WERI-Rb-1 (cell line): ENCODE results near the gene ANAPC15.

ENCODE experiments used
- DNase-seq: peaks from one replicate; pipeline ENCODE4 v3.0.0-alpha.2; 2020
- H3K27ac ChIP-seq: fragments of 250-450 bp; sonication (Bioruptor Pico); 2 replicates; pipeline ENCODE4 v1.5.1; 2020; ENCODE audit warnings: mild to moderate bottlenecking, moderate library complexity
- H3K27me3 ChIP-seq: fragments of 250-450 bp; sonication (Bioruptor Pico); 2 replicates; pipeline ENCODE4 v1.5.1; 2021; ENCODE audit warnings: mild to moderate bottlenecking, low read depth, moderate library complexity; ENCODE audit not compliant: insufficient read depth, severe bottlenecking
- H3K36me3 ChIP-seq: fragments of 250-450 bp; sonication (Bioruptor Pico); 2 replicates; pipeline ENCODE4 v1.5.1; 2020; ENCODE audit warnings: mild to moderate bottlenecking, moderate library complexity
- H3K4me3 ChIP-seq: 2 replicates; pipeline ENCODE4 v1.5.1; 2011; ENCODE audit warnings: low read depth, mild to moderate bottlenecking, control low read depth, low read length
- H3K9me3 ChIP-seq: fragments of 250-450 bp; sonication (Bioruptor Pico); 2 replicates; pipeline ENCODE4 v1.5.1; 2021; ENCODE audit warnings: mild to moderate bottlenecking, moderate library complexity; ENCODE audit not compliant: severe bottlenecking
- TF ChIP-seq, protein P1 (sequence below): IDR thresholded peaks from 2 replicates; pipeline ENCODE4 v1.5.1; 2011; ENCODE audit warnings: low read depth, mild to moderate bottlenecking, control low read depth, inconsistent platforms, low read length

ANAPC15 gene

DNA sequence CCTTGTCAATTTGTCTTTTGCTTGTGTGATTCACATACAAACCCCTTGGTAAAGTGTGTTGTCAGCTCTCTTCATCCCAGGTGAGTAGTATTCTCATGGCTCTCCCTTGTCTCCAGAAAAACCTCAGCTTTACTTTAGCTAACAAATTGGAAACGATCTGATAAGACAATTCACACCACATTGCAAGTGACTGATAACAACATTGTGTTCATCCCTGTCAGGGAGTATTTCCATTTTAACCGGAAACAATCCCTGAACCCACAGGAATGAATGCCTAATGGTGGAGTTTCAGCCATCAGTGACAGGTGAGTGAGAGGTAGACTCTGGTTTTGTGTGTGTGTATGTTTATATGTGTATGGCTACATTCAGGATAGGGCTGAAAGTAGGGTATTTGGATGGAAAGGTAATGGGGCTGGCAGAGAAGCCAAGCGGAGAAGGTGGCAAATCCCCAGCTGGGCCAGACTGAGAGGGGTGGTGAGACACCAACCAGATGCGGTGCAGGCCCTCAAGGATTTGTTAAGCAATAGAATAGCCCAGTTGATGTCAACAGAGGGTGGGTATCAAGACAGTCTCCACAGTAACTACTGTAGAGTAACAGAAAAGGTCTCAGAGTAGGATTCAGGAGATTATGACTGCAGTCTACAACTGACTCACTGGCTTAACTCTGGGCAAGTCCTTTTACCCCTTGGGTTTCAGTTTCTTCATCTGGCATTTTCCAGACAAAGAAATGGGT is 24.3 kb downstream of the ANAPC15 start:
- peak overlapping the region; percentile 57 for H3K27ac ChIP-seq
- TF ChIP-seq, protein P1, sequence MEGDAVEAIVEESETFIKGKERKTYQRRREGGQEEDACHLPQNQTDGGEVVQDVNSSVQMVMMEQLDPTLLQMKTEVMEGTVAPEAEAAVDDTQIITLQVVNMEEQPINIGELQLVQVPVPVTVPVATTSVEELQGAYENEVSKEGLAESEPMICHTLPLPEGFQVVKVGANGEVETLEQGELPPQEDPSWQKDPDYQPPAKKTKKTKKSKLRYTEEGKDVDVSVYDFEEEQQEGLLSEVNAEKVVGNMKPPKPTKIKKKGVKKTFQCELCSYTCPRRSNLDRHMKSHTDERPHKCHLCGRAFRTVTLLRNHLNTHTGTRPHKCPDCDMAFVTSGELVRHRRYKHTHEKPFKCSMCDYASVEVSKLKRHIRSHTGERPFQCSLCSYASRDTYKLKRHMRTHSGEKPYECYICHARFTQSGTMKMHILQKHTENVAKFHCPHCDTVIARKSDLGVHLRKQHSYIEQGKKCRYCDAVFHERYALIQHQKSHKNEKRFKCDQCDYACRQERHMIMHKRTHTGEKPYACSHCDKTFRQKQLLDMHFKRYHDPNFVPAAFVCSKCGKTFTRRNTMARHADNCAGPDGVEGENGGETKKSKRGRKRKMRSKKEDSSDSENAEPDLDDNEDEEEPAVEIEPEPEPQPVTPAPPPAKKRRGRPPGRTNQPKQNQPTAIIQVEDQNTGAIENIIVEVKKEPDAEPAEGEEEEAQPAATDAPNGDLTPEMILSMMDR, result no peak
- no peak for DNase-seq
- no peaks in the 10 kb centered on the region for H3K27me3 ChIP-seq
- H3K9me3 ChIP-seq, result no peaks in the 10 kb centered on the region
- H3K4me3 ChIP-seq, result no peak overlapping the region
- H3K36me3 ChIP-seq, result peaks cover 4% of the 10 kb centered on the region; the same call in 1 of the 2 replicates

DNA sequence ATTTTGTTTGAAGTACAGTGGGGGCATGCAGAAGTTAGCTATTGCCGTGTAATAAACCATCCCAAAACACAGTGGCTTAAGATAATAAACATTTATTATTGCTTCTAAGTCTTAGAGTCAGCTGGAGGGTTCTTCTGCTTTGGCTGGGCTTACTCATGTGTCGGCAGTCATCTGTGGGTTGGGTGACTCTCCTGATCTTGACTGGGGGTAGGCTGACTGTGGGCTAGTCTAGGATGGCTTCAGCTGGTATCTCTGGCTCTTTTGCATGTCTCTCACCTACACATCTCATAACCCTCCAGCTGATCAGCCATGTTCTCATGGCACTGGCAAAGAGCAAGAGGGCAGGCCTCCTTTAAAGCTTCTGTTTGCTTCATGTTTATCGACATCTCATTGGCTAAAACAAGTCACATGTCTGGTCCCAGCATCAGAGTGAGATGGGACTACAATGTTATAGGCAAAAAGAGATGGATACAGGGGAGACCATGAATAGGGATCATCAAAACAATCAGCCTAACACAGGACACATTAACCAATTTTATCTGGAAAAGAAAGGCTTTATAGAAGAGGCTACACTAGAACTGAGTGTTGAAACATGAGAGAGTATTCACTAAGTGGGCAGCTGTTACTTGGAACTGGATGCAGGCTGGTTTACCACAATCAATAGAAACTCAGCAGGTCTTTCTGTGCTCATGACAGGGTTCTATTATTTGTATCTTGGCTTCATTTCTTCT is 26.7 kb downstream of the ANAPC15 start:
- TF ChIP-seq, protein P1, result no peak
- no peaks in the 10 kb centered on the region for H3K9me3 ChIP-seq
- H3K36me3 ChIP-seq, result peaks cover 4% of the 10 kb centered on the region; the same call in 1 of the 2 replicates
- no peak for DNase-seq
- H3K27ac ChIP-seq, result no peak overlapping the region
- H3K4me3 ChIP-seq, result no peak overlapping the region
- H3K27me3 ChIP-seq, result no peaks in the 10 kb centered on the region

DNA sequence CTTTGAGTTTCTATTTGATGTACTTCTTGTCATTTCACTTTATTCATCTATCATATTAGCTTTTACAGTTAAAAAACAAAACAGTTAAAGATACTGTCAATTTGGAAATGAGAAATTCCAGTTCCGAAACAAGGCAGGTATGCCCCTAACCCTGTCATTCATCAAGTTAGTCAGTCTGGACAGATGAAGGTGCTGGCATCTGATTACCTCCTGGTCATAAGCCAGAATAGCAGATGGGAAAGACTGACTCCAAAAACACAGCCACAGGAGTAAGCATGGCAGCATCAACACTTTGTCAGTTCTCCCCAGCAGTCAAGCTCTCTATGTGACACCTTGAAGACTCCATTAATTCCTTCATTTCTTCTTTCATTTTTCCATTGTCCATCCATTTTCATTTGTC is 27.5 kb downstream of the ANAPC15 start:
- H3K4me3 ChIP-seq, result no peak overlapping the region

DNA sequence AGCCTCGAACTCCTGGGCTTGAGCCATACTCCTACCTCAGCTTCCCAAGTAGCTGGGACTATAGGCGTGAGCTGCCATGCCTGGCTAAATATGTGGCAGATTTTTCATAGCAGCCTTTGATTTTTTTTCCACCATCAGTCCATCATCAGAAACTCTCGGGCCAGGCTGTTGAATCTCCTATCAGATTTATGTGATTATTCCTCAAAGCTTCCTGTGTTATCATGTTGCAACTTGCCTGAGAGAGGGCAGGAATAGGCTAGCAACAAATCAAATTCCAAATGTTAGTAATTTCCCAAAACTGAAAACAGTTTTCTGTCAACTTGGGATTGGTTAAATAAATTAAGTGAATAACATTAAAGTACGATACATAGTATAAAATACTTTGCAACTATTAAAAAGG is 28.4 kb downstream of the ANAPC15 start:
- Histone ChIP-seq H3K4me3 (no peak overlapping the region), H3K36me3 (0 out of 2 replicates have a peak, but pooled peaks cover 2% of the 10 kb centered on the region), H3K9me3 (no peaks in the 10 kb centered on the region), H3K27me3 (no peaks in the 10 kb centered on the region), H3K27ac (no peak overlapping the region)
- DNase-seq, result no peak
- TF ChIP-seq, protein P1, result no peak

More for the DNA sequence above, 27.5 kb downstream of the ANAPC15 start:
- TF ChIP-seq, protein P1, result no peak
- Histone ChIP-seq H3K36me3 (0 out of 2 replicates have a peak, but pooled peaks cover 2% of the 10 kb centered on the region), H3K27me3 (no peaks in the 10 kb centered on the region), H3K9me3 (no peaks in the 10 kb centered on the region), H3K27ac (no peak overlapping the region)
- DNase-seq, result no peak

DNA sequence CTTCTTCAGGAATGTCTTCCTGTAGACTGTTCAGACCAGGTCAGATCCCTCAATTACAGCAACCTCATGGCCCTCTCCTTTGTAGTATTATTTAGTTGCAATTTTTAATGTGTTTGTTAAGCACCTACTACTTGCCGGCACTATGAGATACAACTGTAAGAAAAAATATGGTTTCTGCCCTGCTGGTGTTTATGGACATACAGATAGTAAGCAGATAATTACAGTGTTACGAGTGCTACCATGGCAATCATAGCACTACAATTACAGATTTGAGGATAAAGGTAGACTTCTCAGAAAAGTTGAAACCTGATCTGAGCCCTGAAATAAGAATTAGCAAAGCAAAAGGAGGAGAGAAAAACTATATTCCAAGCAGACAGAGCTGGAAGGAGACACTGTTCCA is 29.1 kb downstream of the ANAPC15 start:
- H3K27ac ChIP-seq, result no peak overlapping the region
- DNase-seq, result no peak
- H3K4me3 ChIP-seq, result no peak overlapping the region
- H3K9me3 ChIP-seq, result no peaks in the 10 kb centered on the region
- TF ChIP-seq, protein P1, result no peak
- 0 out of 2 replicates have a peak, but pooled peaks cover 5% of the 10 kb centered on the region for H3K36me3 ChIP-seq
- no peaks in the 10 kb centered on the region for H3K27me3 ChIP-seq
